Amygdala (tissue), 56 donors: ENCODE results near the gene CCDC102A.
"Not testable (repeated sequence)": the region's sequence is repeated elsewhere in the genome, so short reads cannot be mapped to it uniquely, and the experiment has no call there.

Source experiments
- DNase-seq, 56 donors: peaks; one replicate each; lab custom pipeline; 2025; lab: John Stamatoyannopoulos, UW

CCDC102A gene

DNA sequence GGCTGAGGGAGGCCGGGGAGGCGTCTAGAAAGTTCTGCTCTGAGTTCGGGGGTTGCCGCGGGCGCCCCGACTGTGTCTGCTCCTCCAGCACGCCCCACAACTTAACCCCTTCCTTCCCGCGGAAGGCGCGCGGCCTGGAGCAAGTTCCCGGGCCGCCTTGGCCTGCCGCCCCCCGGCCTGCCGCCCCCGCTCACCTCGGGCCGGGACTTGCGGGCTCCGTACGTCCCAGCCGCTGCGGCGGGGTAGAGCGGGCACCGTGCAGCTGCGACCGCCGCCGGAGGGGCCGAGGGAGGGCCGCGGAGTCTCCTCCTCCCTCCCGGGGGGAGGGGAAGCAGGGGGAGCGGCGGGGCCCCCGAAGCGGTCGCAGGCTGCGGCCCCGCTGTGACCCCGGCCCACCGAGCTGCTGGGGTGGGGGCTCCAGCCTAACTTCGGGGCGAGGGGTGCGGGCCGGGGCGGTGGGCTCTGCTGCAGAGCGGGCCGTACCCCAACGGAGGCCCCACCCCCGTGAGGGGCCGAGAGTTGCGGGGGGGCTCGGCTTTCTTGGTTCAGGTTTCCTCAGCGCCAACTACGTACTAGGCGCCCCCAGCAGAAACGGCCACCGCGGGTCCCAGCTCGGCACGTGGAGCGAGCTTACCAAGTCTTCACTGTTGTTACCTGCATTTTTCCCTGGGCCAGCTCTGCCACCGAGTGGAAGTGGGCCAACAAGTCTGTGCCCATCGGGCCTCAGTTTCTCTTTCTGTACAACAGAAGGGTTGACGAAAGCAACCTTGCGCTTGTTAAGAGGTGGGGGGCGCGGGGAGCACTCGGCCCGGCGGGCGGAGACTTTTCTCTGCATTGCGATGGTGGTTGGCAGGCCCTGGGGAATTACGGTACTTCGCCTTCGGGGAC is at the start of gene CCDC102A:
Gene CCDC102A, minus strand, starts transcription at position 266 of the 888 bp plus-strand sequence. CDS start 7,394 bp downstream, outside the sequence.
- peak in 3 of 56 donors; percentile 64 to 98 (median 71) for DNase-seq

DNA sequence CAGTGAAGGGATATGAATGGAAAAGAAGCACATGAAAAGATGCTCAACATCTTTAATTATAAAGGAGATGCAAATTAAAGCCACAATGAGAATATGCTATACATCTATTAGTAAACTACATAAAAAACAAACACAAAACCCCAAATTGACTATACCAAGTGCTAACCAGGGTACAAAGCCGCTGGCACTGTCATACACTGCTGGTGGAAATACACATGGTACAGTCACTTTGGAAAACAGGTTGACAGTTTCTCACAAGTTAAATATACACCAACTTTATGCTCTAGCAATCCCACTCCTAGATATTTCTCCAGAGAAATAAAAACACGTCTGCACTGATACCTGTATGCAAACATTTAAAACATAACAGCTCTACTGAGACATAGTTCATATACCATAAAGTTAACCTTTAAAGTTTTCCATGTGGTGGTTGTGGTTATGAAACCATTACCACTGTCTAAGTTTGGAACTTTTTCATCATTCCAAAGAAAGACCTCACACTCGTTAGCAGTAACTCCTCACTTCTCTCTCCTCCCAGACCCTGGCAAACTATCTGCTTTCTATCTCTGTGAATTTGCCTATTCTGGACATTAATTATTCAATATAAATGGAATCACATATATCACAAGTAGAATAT is 48.8 kb upstream of the CCDC102A start:
- no peak for DNase-seq

DNA sequence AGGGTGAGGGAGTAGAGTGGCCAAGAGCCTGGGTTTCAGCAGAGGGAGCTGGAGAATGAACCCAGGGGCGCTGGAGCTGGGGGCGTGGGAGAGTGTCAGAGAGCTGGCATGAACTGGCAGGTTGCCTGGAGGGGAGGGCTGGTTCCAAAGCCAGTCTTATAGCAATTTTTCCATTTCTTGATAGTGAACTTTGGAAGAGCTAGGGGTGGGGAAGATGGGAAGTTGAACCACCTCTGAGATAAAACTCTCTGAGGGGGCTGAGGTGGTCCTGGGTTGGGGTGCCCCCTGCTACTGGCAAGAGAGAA is 42.9 kb upstream of the CCDC102A start:
- DNase-seq, result no peak

GRCh38 chr16:57578521-57579360 is 42.4 kb upstream of the CCDC102A start:
- DNase-seq, result no peak

GRCh38 chr16:57577691-57578224 is 41.4 kb upstream of the CCDC102A start:
- no peak for DNase-seq

- no peak for DNase-seq
Measured at GRCh38 chr16:57577214-57577613, 40.8 kb upstream of the CCDC102A start.

GRCh38 chr16:57576429-57576870 is 40.1 kb upstream of the CCDC102A start:
- peak in 44 of 56 donors; percentile 9 to 90 (median 45) for DNase-seq

GRCh38 chr16:57575468-57576277 is 39.3 kb upstream of the CCDC102A start:
- DNase-seq, result no peak

- no peak for DNase-seq
Measured at GRCh38 chr16:57574646-57575467, 38.5 kb upstream of the CCDC102A start.

DNA sequence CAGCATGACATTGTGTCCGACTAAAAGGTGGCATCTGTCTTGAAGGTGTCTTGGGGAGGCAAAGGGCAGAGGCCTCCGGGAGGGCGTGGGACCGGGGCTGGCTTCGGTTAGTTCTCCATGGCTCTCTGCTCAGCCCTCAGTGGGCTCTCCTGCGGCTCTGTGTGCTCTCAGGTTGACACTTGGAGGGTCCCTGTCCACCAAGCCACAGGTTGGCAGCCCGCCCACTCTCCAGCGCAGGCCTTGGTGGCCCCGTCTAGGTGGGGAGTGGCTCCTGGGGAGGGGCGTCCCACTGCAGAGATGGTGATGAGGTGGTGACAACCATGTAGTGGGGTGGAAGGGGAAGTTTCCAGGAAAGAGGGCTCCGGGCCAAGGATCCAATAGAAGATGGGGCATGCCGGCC is 37.7 kb upstream of the CCDC102A start:
- no peak for DNase-seq

DNA sequence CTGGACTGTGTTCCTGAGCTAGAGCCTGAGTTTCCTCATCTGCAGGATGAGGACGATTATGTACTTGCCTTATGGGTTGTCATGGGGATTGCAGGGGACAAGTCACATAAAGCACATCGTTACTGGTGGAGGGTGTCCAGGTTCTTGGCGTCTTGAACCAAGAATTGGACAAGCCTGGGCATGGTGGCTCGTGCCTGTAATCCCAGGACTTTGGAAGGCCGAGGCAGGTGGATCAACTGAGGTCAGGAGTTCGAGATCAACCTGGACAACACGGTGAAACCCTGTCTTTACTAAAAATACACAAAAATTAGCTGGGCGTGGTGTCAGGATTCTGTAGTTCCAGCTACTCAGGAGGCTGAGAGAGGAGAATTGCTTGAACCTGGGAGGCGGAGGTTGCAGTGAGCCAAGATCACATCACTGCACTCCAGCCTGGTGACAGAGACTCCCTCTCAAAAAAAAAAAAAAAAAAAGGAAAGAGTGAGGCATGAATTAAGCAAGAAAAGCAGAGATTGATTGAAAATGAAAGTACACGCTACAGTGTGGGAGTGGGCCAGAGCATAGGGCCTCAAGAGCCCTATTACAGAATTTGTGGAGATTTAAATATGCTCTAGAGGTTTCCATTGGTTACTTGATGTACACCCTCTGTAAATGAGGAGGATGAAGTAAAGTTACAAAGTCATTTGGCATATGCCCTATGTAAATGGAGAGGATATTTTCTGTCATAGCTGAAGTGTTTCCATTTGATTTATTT is 36.8 kb upstream of the CCDC102A start:
- DNase-seq, result no peak

GRCh38 chr16:57571098-57571497 is 34.7 kb upstream of the CCDC102A start:
- DNase-seq, result no peak

DNA sequence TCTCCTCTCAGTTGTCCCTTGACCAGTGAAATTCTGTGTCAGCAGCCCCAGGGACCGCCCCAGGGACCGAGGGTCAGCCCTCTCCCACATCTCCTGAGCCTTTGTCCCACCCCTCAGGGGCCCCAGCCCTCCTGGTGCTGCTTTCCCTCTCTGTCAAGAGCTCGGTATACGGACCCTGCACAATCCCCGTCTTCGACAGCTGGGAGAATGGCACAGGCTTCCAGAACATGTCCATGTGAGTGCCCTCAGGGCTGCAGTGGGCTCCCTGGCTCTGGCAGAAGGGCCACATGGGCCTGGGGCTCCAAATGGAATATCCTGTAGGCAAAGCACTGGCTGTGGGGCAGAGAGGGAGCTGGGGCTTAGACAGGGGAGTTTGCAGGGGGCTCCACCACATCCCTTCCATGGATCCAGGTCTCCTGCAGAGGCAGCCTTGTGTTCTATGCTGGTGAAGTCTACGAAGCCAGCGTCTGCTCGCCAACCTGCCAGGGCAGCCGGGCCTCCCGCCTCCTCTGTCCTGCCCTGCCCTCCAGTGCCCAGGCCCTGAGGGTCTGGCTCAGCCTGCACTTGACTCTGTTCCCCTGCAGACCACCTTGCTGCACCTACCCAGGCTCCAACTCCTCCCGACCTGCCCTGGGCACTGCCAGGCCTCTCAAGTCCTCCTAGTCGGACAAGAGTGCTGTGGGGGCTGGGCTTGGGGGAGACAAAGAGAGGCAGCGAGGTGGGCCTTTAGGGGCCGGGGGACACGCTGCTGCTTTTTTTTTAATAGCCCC is 34.1 kb upstream of the CCDC102A start:
- no peak for DNase-seq

GRCh38 chr16:57569306-57569946 is 33.1 kb upstream of the CCDC102A start:
- no peak for DNase-seq

DNA sequence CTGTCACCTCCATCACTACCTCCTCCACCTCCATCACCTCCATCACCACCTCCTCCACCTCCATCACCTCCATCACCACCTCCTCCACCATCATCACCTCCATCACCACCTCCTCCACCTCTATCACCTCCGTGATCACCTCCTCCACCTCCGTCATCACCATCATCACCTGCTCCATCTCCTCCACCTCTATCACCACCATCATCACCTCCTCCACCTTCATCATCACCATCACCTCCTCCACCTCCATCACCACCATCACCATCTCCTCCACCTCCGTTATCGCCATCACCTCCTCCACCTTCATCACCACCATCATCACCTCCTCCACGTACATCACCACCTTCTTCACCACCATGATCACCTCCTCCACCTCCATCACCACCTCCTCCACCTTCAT is 32.4 kb upstream of the CCDC102A start:
- DNase-seq, result not testable (repeated sequence)

DNA sequence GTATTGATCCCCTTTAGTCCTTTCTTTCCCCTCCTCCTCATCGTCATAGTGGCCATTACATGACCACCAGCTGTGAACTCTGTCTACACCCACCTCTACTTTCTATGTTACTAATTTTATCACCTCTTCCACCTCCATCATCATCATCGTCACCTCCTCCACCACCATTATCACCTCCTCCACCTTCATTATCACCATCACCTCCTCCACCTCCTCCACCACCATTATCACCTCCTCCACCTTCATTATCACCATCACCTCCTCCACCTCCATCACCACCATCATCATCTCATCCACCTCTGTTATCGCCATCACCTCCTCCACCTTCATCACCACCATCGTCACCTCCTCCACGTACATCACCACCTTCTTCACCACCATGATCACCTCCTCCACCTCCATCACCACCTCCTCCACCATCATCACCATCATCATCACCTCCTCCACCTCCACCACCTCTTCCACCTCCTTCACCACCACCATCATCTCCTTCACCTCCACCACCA is 31.9 kb upstream of the CCDC102A start:
- no peak for DNase-seq

DNA sequence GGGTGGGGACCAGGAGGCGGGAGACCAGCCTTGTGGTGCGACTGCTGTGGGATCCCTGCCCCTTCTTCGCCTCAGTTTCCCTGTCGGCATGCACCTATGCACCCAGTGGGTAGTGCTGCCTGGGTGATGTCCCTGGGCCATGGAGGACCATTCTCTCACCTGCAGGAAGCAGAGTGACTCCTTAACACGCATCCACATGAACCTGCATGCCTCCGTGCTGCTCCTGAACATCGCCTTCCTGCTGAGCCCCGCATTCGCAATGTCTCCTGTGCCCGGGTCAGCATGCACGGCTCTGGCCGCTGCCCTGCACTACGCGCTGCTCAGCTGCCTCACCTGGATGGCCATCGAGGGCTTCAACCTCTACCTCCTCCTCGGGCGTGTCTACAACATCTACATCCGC is 31.3 kb upstream of the CCDC102A start:
- no peak for DNase-seq
